HG03095 (cell line): Measurements from ENCODE around the gene SLC30A3.

ENCODE experiments used
- ATAC-seq: cut with Tn5 transposase; IDR thresholded peaks from one replicate; pipeline ENCODE4 v1.9.1; 2021; ENCODE audit warnings: moderate library complexity; ENCODE audit not compliant: unreplicated experiment

SLC30A3 gene

DNA sequence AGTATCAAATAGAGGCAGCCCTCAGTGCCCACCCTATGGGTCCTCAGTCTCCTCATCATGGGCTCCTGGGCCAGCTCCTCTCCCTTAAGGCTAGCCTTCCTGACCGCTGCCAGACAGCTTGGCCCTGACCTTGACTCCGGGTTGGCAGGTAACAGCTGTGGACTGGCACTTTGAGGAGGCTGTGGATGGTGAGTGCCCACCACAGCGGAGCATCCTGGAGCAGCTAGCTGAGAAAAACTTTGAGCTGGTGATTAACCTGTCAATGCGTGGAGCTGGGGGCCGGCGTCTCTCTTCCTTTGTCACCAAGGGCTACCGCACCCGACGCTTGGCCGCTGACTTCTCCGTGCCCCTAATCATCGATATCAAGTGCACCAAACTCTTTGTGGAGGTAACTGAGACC is 26.7 kb downstream of the SLC30A3 start:
- no peak for ATAC-seq

DNA sequence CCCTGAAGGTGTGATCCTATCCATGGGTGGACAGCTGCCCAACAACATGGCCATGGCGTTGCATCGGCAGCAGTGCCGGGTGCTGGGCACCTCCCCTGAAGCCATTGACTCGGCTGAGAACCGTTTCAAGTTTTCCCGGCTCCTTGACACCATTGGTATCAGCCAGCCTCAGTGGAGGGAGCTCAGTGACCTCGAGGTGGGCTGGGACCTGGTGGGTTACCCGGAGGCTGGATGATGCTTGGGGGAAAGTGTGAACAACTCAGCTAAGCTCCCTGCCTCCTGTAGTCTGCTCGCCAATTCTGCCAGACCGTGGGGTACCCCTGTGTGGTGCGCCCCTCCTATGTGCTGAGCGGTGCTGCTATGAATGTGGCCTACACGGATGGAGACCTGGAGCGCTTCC is 29.5 kb downstream of the SLC30A3 start:
- ATAC-seq: no peak

DNA sequence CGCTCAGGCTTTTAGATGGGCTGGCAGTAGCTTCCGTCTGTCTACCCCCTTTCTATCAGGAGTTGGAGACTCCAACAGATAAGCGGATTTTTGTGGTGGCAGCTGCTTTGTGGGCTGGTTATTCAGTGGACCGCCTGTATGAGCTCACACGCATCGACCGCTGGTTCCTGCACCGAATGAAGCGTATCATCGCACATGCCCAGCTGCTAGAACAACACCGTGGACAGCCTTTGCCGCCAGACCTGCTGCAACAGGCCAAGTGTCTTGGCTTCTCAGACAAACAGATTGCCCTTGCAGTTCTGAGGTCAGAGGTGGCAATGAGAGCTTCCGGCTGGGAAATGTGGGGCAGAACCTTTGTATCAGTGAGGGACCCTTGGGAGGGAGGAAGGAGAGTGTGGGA is 30.9 kb downstream of the SLC30A3 start:
- no peak for ATAC-seq

DNA sequence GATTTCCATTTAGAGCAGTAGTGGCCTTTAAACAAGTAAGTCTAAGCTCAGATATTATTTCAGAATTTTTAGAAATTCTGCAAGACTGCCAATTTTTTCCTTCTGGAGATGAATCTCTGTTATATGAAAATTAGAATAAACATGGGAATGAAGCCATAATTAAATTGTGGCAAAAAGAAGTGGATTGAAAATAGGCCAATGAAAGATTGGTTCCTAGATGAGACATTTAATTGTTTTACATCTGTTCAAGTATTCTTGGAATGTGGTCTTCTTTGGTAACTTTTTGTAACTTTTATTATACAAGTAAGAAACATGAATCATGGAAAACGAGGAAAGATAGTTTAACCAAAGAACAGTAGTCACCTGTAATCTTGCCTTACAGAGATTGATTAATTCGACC is 35.3 kb downstream of the SLC30A3 start:
- no peak for ATAC-seq

DNA sequence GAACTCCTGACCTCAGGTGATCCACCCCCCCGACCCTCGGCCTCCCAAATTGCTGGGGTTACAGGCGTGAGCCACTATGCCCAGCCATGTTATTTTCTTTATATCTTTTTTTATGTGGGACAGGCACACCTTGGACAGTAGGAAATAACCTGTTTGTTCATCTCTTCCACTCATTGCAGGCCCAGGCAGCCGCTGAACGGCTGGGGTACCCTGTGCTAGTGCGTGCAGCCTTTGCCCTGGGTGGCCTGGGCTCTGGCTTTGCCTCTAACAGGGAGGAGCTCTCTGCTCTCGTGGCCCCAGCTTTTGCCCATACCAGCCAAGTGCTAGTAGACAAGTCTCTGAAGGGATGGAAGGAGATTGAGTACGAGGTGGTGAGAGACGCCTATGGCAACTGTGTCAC is 37.3 kb downstream of the SLC30A3 start:
- ATAC-seq: no peak

DNA sequence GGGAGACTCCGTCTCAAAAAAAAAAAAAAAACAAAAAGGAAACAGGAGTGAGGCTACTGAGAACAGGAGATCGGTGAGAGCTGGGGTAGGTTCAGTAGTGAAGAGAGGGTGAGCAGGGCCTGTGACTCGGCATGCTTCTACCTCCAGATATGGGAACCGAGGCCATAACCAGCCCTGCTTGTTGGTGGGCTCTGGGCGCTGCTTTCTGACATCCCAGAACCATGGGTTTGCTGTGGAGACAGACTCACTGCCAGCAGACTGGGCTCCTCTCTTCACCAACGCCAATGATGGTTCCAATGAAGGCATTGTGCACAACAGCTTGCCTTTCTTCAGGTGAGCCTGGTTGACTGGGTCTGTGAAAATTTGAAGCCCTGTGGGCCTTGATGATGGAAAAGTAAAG is 39.4 kb downstream of the SLC30A3 start:
- no peak for ATAC-seq

DNA sequence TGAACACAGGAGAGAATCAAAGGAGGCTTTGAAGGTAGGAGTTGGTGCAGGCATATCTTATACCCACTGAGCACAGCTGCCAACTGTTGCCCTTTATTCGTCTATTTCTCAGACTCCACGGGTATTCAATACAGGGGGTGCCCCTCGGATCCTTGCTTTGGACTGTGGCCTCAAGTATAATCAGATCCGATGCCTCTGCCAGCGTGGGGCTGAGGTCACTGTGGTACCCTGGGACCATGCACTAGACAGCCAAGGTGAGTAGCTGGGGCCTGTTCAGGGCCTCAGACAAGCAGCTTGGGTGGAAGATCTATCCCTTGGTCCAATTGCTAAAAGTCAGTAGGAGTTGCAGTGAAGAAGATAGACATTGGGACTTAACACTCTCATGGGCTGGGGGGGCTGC is 40.4 kb downstream of the SLC30A3 start:
- ATAC-seq: no peak

DNA sequence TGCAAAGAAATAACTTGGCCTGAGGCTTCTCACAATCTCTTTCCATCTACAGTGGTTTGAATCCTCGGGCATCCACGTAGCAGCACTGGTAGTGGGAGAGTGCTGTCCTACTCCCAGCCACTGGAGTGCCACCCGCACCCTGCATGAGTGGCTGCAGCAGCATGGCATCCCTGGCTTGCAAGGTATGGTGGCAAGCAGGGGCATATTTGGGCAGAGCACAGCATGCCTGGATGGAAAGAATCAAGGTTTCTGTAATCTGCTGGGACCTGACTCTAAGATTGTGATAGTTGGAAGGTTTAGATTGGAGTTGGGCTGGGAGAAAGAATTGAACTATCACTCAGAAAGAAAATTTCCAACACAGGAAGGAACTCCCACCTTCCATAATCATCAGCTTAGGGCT is 41.7 kb downstream of the SLC30A3 start:
- ATAC-seq: no peak

DNA sequence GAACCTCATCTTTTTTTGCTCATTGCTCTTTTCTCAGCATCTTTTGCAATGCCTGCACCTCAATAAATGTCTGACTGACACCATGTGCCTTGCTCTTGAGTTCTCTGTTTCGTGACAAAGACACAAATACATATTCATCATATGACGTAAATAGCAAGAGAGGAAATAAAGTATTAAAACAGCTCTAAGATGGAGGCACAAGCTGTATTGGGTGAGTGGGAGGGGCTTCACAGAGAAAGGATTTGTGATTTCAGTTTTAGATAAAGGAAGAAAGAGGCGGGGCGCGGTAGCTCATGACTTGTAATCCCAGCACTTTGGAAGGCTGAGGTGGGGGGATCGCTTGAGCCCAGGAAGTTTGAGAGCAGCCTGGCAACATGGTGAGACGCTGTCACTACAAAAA is 42.8 kb downstream of the SLC30A3 start:
- ATAC-seq: no peak

DNA sequence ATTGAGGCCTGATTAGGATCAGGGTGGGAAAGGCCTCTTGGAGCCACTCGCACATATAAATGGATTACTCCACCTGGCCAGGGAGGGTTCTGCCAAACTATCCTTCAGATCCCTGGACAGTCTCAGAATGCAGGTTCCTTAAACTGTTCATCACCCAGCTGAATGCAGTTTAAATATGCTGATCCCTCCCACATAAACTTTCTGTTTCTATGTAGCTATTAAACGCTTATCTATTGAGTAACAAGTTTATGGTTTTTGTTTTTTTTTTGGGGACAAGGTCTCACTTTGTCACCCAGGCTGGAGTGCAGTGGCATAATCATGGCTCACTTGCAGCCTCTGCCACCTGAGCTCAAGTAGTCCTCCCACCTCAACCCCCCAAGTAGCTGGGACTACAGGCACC is 43.8 kb downstream of the SLC30A3 start:
- no peak for ATAC-seq

DNA sequence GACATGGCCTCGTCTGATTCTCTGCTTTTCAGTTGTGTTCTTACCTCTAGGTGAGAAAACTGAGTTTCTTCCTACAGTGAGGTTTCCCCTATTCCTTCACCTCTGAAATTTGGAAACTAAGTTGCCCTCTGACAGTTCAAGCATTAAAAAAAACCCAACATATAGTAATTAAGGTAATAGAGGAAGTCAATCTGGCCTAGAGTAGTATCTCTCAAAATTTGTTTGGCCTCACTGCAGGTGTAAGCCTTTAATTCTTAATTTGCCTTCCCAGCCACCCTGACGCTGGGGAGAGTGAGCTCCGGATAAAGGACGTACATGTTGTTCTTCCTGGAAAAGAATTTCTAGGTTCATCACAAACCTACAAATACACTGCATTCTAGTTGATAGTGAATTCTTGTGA is 44.2 kb downstream of the SLC30A3 start:
- ATAC-seq: no peak

DNA sequence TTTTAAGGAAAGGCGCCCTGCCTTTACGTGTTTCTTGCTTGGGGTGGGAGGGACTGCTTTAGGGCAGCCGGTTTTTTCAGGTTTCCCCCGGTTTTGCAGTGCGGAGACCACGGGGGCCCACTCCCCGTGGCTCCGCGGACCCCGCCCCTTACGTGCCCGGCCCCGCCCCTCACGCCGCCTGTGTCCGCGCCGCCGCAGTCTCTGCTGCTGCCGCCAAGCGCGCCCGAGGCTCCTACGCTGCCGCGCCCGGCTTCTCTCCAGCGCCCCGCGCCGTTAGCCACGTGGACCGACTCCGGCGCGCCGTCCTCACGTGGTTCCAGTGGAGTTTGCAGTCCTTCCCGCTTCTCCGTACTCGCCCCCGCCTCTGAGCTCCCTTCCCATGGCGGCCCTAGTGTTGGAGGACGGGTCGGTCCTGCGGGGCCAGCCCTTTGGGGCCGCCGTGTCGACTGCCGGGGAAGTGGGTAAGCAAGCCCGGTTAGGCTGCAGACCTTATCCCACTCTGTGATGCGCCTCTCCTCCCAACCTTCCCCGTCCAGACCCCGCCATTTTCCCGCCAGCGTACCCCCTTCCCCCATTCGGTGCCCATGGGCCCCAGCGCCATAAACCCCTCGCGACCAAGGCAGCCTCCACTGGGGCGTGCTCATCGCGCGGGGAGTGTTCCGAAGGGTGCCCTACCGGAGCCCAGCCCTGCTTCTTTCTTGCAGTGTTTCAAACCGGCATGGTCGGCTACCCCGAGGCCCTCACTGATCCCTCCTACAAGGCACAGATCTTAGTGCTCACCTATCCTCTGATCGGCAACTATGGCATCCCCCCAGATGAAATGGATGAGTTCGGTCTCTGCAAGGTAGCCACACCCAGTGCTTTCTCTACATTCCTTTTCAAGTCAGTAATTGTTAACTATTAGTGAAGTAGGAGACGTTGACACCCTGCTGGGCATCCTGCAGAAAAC is 45.4 kb downstream of the SLC30A3 start, which contains the start of gene CAD:
Gene CAD, plus strand, starts transcription at position 197 of the 949 bp plus-strand sequence. Its CDS starts 183 bp downstream, at position 380.
- peak; percentile 85 for ATAC-seq

DNA sequence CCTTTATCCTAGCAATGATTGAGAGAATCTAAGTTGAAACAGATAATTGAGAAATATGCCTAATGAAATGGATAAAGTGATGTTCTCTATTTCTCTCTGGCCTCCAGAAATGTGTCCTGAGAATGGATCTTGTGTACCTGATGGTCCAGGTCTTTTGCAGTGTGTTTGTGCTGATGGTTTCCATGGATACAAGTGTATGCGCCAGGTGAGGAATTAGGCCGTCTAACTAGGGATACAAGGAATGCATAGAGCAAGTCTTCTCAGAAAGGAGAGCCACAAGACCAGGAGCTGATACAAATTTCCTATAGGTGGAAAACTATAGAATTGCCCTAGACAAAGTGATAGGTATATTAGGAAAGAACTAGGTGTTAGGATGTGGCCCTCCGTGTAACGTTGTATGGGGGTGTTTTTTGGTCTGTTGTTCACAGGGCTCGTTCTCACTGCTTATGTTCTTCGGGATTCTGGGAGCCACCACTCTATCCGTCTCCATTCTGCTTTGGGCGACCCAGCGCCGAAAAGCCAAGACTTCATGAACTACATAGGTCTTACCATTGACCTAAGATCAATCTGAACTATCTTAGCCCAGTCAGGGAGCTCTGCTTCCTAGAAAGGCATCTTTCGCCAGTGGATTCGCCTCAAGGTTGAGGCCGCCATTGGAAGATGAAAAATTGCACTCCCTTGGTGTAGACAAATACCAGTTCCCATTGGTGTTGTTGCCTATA is 46.3 kb downstream of the SLC30A3 start:
- ATAC-seq: no peak

DNA sequence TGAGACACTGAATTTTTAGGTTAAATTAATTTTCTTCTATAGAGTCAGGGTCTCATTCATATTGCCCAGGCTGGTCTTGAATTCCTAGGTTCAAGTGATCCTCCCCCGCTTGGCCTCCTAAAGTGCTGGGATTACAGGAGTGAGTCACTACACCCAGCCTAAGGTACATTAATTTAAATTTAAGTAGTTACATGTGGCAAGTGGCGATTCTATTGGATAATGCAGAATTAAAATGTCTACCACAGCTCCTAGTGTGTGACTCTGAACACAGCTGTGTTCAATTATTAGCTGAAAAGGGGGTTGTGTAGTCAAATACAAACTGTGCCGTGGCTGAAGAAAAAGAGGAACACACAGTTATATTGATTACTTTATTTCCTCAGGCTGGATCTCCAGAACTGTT is 47.9 kb downstream of the SLC30A3 start:
- no peak for ATAC-seq

DNA sequence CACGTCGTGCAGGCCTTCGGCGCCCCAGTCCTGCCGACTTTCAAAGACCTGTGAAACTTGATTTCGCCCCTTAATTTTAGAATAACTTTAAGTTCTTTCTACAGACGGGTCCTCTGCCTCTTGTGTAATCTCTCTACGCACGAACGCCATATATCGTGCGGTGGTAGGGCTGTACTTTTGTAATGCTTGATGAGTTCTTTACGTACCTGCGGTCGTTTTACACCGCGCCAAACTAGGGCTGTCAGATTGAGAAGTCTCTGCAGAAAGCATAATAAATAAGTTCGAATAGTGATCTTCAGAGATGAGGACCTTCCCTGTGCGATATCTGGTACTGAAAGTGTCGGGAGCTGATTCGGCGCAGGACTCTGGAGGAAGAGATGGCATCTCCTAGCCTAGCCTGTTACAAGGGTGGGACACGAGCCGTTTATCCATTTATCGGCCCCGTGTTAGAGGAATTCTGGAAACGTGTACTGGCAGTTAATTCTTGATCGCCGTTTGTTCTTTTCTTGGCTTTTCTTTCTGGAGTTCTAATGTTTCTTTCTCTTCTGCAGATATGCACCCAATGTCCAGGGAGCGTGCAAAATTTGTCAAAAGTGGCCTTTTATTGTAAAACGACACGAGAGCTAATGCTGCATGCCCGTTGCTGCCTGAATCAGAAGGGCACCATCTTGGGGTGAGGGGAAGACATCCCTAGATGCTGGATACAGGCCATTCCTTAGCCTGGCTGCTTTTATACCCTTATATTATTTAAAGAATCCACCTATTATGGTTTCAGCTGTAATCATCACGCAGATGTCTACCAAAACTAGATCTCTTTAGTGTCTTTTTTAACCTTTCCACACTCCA is 50.0 kb downstream of the SLC30A3 start:
- ATAC-seq: no peak

DNA sequence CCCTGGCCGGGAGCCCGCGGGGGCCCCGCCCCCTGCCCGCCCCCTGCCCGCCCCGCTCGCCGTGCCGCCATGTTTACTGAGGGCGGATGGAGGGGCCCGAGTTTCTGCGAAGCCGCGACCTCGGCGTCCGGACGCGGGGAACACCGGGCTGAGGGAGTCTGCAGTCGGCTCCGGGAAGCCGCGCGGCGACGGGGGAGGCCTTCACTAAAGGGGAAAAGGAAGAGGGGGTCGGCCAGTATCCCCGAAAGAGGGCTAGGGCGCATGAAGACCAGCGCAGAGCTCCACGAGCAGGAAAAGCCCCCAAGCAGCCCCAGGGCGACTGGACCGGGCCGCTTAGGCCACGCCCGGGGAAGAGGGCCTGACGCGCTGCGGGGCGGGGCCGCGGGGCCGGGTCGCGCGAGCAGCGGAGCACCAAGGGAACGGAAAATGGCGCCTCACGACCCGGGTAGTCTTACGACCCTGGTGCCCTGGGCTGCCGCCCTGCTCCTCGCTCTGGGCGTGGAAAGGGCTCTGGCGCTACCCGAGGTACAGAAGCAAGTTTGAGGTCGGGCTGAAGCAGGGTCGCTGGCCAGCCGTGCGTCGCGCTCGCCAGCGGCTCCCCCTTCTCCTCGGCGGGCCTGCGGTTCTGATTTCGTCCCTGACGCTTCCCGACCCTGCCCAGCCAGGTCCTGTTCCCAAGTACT is 50.8 kb downstream of the SLC30A3 start, which contains the start of the genes ATRAID and SLC5A6:
Gene ATRAID, plus strand, starts transcription at position 99 of the 683 bp plus-strand sequence. Its CDS starts 328 bp downstream, at position 427.
Gene SLC5A6, minus strand, starts transcription at position 326 of the 683 bp plus-strand sequence. CDS start 4,618 bp downstream, outside the sequence.
- ATAC-seq: peak; percentile 81

DNA sequence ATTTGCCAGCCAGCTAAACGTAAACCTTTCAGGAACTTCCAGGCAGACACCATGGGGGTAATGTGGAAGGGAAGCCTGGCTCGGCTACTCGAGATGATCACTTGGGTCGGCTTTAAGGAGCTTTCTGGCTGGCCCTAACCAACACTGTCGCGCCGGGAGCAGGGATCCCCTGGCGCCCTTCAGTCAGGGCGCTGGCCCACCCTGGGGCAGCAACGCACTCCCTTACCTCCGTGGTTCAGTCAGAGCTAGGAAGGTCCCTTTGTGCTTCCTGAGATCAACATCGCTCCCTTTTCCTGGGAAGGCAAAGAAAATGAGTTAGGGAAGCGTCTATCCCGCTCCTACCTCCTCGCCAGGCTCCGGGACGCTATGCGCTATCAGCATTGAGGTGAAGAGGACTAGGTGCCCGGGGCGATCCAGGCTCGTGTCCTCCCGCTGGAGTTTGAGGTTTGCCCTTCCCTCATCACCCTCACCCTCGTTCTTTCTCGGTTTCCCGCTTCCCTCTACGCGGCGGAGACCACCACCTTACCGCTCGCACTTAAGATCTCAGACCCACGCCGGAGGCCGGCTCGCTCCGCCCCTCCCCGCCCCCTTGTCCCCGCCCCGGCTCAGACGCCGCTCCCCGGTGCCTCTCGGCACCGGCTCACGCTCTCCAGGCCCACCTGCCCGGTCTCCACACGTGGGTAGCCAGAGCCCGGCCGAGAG is 51.5 kb downstream of the SLC30A3 start:
- ATAC-seq: no peak

DNA sequence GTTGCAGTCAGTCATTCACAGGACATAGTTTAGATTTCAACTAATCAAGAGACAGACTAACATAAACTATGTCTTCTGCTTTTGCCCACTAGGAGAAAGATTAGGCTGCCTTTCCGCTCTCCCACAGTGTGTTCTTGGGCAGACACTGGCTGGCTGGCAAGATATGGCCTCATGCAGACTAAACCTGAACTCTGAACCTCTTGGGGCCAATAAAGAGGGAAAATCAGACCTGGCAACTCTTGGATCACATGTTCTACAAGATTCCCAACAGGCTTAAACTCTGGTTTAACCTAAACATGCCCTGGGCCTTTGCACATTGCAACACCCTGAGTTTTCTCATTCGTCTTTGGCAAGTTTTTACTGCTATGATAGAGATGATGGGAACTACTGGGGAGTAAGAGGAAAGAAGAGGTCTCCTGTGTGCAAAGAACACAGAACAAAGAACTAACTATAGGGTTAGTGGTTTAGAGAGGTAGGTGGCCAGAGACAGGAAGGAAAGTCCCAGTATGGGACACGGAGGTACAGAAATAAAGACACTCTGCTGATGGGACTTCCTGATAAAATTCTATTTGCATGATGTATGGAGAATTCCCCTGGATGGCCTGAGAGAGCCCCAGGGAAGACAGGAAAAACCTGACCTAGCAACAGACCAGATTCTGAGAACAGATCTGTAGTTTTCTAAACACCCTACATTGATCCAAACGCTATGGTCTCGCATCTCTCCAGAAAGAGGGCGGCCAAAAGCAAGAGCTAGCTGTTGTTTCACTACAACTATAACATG is 53.0 kb downstream of the SLC30A3 start:
- ATAC-seq: no peak

DNA sequence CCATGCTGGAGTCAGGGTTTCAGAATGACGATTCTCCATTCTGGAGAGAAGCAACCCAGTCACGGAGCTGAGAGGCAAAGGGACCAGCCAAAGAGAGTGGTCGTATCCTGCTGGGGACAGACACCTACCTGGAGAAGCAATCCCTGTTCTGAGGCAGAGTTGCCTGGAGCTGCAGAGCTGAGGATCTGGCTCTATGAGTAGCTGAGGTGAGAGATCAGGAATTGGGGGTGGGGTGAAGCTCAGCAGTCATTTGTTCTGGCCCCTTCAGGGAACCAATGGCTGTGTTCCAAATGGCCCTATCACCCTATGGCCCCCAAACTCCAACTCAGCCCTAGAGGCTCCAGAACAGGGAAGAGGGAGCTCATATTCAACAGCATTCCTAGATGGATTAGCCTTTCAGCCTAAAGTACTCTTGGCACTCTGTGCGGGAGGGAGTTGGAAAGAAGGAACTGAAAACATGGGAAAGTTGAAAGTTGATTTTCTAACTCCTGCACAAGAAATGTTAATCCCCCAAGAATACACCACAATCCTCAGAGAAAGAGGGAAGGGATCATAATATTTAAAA is 54.3 kb downstream of the SLC30A3 start:
- ATAC-seq: no peak
